ENCODE data around the gene ODR4. TPM values are rescaled to one million over a fixed set of nuclear protein-coding genes. Genes with fewer than 3 reads are reported as not detected.
"Not testable (repeated sequence)": the region's sequence is repeated elsewhere in the genome, so short reads cannot be mapped to it uniquely, and the experiment has no call there.

The ODR4 gene
- total and polyA plus RNA-seq, 8 donors, result 14.4 to 20.2 (median 17.5) TPM

DNA sequence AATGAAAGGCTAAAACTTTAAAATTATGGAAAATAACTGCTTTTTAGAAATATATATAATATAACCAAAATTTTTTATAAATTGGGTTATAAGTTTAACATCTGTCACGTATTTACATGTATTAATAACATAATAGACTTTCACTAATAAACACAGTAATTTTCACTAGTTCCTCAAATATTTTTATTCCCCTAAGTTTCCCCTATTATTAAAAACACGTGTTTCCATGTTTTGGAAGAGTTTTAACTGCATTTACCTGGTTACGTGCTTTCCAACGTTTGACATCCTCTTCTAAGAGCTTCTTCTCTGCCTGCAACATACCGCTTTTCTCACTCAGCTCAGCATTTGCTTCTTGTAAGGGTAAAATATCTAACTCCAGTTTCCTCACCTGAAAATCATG, 34.9 kb upstream of the ODR4 start:
- 85 to 89% methylated on average over 5 of the region's 5 CpGs for WGBS, 2 donors
- H3K36me3 ChIP-seq, result peaks cover 0 to 92% (median 51%) of the 10 kb centered on the region in 3 donors
- no peak for FAIRE-seq
- no peaks in the 10 kb centered on the region for H3K4me1 ChIP-seq
- no peak overlapping the region for H3K27ac ChIP-seq
- intact Hi-C loops (cut with DNase I), result no loop called here
- ATAC-seq, result no peak
- no peaks in the 10 kb centered on the region for H3K9me3 ChIP-seq
- no peaks in the 10 kb centered on the region for H3K27me3 ChIP-seq
- TF ChIP-seq, protein P1, sequence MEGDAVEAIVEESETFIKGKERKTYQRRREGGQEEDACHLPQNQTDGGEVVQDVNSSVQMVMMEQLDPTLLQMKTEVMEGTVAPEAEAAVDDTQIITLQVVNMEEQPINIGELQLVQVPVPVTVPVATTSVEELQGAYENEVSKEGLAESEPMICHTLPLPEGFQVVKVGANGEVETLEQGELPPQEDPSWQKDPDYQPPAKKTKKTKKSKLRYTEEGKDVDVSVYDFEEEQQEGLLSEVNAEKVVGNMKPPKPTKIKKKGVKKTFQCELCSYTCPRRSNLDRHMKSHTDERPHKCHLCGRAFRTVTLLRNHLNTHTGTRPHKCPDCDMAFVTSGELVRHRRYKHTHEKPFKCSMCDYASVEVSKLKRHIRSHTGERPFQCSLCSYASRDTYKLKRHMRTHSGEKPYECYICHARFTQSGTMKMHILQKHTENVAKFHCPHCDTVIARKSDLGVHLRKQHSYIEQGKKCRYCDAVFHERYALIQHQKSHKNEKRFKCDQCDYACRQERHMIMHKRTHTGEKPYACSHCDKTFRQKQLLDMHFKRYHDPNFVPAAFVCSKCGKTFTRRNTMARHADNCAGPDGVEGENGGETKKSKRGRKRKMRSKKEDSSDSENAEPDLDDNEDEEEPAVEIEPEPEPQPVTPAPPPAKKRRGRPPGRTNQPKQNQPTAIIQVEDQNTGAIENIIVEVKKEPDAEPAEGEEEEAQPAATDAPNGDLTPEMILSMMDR (IDR thresholded peaks at IDR 0.05), result no peak
- no peak for DNase-seq
- H3K4me3 ChIP-seq, result no peak overlapping the region

DNA sequence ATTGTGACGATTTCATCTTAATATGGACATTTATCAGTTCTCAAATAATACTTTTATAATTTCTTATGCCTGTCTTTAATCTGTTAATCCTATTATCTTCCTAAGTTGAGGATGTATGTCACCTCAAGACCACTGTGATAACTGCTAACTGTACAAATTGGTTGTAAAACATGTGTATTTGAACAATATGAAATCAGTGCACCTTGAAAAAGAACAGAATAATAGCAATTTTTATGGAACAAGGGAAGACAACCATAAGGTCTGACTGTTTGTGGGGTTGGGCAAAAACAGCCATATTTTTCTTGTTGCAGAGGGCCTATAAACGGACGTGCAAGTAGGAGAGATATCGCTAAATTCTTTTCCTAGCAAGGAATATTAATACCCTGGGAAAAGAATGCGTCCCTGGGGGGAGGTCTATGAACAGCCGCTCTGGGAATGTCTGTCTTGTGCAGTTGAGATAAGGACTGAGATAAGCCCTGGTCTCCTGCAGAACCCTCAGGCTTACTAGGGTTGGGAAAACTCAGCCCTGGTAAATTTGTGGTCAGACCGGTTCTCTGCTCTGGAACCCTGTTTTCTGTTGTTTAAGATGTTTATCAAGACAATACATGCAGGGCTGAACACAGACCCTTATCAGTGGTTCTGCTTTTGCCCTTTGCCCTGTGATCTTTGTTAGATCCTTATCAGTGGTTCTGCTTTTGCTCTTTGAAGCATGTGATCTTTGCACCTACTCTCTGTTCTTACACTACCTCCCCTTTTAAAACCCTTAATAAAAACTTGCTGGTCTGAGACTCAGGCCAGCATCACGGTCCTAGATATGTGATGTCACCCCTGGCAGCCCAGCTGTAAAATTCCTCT, 27.6 kb upstream of the ODR4 start:
- peaks cover 0 to 83% (median 40%) of the 10 kb centered on the region in 3 donors for H3K36me3 ChIP-seq
- H3K4me3 ChIP-seq; H3K27ac ChIP-seq; H3K4me1 ChIP-seq; DNase-seq; H3K27me3 ChIP-seq; ATAC-seq; H3K9me3 ChIP-seq; intact Hi-C loops (cut with DNase I); FAIRE-seq: not testable (repeated sequence)
- 84 to 93% methylated on average over 8 of the region's 8 CpGs for WGBS, 2 donors

DNA sequence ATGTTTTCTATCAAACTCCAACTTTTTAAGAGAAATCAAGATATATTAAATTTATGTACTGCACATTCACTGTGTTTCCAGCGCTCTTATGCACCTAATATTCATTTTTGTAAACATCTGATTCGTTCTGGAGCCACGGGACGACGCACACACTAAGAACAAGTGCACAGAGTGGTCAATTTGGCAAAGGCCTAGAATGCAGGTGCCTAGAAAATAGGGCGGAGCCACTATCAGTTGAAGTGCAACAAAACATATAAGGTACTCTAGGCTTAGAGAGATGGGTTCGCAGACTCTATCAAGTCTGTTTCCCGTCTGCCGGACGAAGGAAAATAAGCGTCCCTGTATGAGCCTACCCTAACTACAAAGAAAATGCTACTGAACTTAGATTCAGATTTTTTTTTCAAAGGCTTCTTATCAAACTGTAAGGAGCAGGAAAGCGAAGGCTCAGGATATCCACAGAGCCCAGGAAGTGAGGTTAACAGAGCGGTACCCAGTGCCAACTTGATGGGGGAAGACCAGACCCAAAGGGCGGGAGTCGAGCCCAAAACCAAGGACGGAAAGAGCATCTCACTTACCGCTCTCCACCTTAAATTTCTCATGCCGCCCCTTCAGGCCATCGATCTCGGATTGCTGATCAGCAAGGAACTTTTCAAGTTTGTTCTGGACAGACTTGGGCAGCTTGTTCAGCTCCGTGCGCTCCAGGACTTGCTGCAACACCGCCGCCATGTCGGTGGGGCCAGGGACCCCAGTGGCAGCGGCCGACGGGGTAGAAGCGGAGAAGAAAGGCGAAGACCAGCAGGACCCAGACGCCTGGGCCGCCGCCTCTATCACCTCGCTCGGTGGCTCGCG, 1.1 kb upstream of the ODR4 start:
- 0% methylated on average over 37 of the region's 37 CpGs for WGBS, 2 donors
- no peaks in the 10 kb centered on the region for H3K9me3 ChIP-seq
- no peaks in the 10 kb centered on the region for H3K27me3 ChIP-seq
- intact Hi-C loops (cut with DNase I), result no loop called here
- peak in 2 of 6 donors; percentile 13 to 17 for DNase-seq
- TF ChIP-seq, protein P1 (IDR thresholded peaks at IDR 0.05), result no peak
- H3K4me3 ChIP-seq, result peak overlapping the region; percentile 74 to 95 (median 90)
- H3K4me1 ChIP-seq, result peaks cover 4 to 18% (median 7%) of the 10 kb centered on the region in 3 donors
- H3K27ac ChIP-seq, result peak overlapping the region; percentile 84 to 98 (median 90)
- peak in 3 of 4 donors; percentile 7 to 21 (median 16) for ATAC-seq
- no peak for FAIRE-seq
- peaks cover 0 to 14% (median 0%) of the 10 kb centered on the region in 3 donors for H3K36me3 ChIP-seq

DNA sequence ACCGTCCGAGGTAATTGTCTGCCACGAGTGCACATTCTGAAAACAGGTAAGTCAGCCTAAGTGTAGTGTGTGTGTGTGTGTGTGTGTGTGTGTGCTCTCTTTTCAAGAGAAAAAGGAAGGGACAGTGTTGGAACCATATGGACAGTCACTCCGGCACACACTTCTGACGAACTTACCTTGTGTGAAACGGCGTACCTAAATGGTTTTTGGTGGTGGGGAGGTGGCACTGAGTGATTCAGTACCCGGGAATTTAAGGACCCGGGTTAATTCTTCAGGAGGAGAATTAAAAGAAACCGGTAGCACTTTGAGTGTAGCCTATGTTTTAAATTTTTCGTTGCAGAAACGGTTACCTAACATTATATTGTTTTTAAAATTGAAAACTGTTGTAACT, 286 bp downstream of the ODR4 start:
- TF ChIP-seq, protein P1 (IDR thresholded peaks at IDR 0.05), result no peak
- intact Hi-C loops (cut with DNase I), result no loop called here
- DNase-seq (no peak), ATAC-seq (peak; percentile 6 to 26 (median 20)), FAIRE-seq (no peak)
- H3K27ac ChIP-seq, result peak overlapping the region; percentile 84 to 98 (median 90)
- H3K4me1 ChIP-seq, result peaks cover 4 to 18% (median 7%) of the 10 kb centered on the region in 3 donors
- H3K36me3 ChIP-seq, result peaks cover 0 to 5% (median 0%) of the 10 kb centered on the region in 3 donors
- peak overlapping the region; percentile 74 to 95 (median 90) for H3K4me3 ChIP-seq
- 0 to 1% methylated on average over 12 of the region's 12 CpGs for WGBS, 2 donors
- no peaks in the 10 kb centered on the region for H3K9me3 ChIP-seq
- no peaks in the 10 kb centered on the region for H3K27me3 ChIP-seq

DNA sequence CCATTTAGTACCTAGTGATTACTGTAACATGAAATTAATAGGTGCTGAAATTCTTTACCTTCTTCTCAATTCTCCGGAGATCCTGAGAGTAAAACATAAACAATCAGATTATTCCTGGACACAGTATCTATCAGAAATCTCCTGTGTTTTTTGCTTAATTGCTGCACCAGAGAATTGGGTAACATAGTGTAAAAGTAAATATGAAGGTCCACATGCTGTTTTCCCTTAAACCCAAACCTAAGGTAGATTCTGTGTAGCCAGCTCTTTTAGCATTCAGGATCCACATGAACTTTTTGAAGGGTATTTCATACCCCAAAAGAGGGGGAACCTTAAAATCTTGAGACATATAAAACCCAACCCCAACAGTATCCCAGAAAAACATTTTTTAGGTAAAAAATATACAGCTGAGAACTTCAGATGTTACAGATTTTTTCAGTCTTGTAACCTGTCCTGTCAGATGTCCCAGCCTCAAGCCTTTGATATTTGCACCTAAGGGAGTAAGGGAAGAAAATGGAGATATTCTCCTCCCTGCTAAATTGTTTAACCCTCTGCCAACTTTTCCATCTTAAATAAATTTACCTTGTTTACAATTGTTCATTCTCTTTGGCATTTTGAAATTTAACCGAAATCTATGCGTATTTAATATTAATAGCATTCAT, 11.2 kb downstream of the ODR4 start:
- Histone ChIP-seq H3K4me1 (no peaks in the 10 kb centered on the region), H3K27me3 (no peaks in the 10 kb centered on the region), H3K4me3 (no peak overlapping the region), H3K27ac (no peak overlapping the region), H3K9me3 (no peaks in the 10 kb centered on the region), H3K36me3 (peaks cover 0 to 26% (median 8%) of the 10 kb centered on the region in 3 donors)
- WGBS, 2 donors, result 77 to 83% methylated on average over 3 of the region's 3 CpGs
- DNase-seq, result no peak
- TF ChIP-seq, protein P1 (IDR thresholded peaks at IDR 0.05), result no peak
- no peak for ATAC-seq
- intact Hi-C loops (cut with DNase I), result no loop called here
- FAIRE-seq, result no peak
